Measurements from ENCODE around the gene EDARADD.
"Not testable (repeated sequence)": the region's sequence is repeated elsewhere in the genome, so short reads cannot be mapped to it uniquely, and the experiment has no call there.

Gene EDARADD

GRCh38 chr1:236440373-236440772 lies 46.3 kb downstream of the EDARADD start:
- DNase-seq = no peak

GRCh38 chr1:236450779-236451178 lies 56.7 kb downstream of the EDARADD start:
- DNase-seq = no peak

GRCh38 chr1:236451796-236452373 lies 57.8 kb downstream of the EDARADD start:
- no peak for DNase-seq

GRCh38 chr1:236455243-236455642 lies 61.2 kb downstream of the EDARADD start:
- no peak for DNase-seq

- DNase-seq = no peak
Observed at GRCh38 chr1:236457775-236458174, 63.7 kb downstream of the EDARADD start.

- no peak for DNase-seq
Observed at GRCh38 chr1:236458996-236459395, 64.9 kb downstream of the EDARADD start.

GRCh38 chr1:236460103-236460502 lies 66.0 kb downstream of the EDARADD start:
- DNase-seq = no peak

GRCh38 chr1:236464197-236464596 lies 70.1 kb downstream of the EDARADD start:
- DNase-seq = not testable (repeated sequence)

- no peak for DNase-seq
Observed at GRCh38 chr1:236465231-236465958, 71.3 kb downstream of the EDARADD start.

GRCh38 chr1:236465959-236466303 lies 71.8 kb downstream of the EDARADD start:
- no peak for DNase-seq

GRCh38 chr1:236467327-236467641 lies 73.2 kb downstream of the EDARADD start:
- no peak for DNase-seq

GRCh38 chr1:236468625-236469024 lies 74.5 kb downstream of the EDARADD start:
- DNase-seq = no peak

- no peak for DNase-seq
Observed at GRCh38 chr1:236469466-236469865, 75.4 kb downstream of the EDARADD start.

- no peak for DNase-seq
Observed at GRCh38 chr1:236471096-236471495, 77.0 kb downstream of the EDARADD start.

- peak; percentile 72 for DNase-seq
Observed at GRCh38 chr1:236471653-236472052, 77.6 kb downstream of the EDARADD start.

GRCh38 chr1:236472850-236473788 lies 79.0 kb downstream of the EDARADD start:
- DNase-seq = no peak

- DNase-seq = no peak
Observed at GRCh38 chr1:236476019-236476418, 81.9 kb downstream of the EDARADD start.

- peak; percentile 29 for DNase-seq
Observed at GRCh38 chr1:236480758-236481436, 86.8 kb downstream of the EDARADD start.

- DNase-seq = no peak
Observed at GRCh38 chr1:236484310-236484971, 90.4 kb downstream of the EDARADD start.

GRCh38 chr1:236486356-236487002 lies 92.4 kb downstream of the EDARADD start:
- DNase-seq = no peak

GRCh38 chr1:236489161-236489560 lies 95.1 kb downstream of the EDARADD start:
- not testable (repeated sequence) for DNase-seq

GRCh38 chr1:236489710-236490377 lies 95.8 kb downstream of the EDARADD start:
- peak; percentile 70 for DNase-seq
